Naive thymus-derived CD4-positive, alpha-beta T cell (primary cell): Measurements from ENCODE around the gene FHL3. TPM values are rescaled to one million over a fixed set of nuclear protein-coding genes. Genes with fewer than 3 reads are reported as not detected.

Experiments used
- ATAC-seq: fragments of 150-1000 bp; cut with Tn5 transposase; 2 replicates; pipeline ENCODE4 v1.10.0; 2021; ENCODE audit warnings: mild to moderate bottlenecking, moderate library complexity
- CTCF ChIA-PET: fragments of 350-600 bp; sonication (Branson Sonifier 250); formaldehyde crosslinking; loops from one replicate; lab custom pipeline; 2021; ENCODE audit warnings: antibody characterized with exemption; lab: Charles Lee
- POLR2A ChIA-PET: fragments of 350-600 bp; sonication (Branson Sonifier 250); formaldehyde crosslinking; loops from one replicate; lab custom pipeline; 2021; ENCODE audit warnings: antibody characterized with exemption, inconsistent platforms; lab: Charles Lee
- DNase-seq, 9 donors: peaks; one replicate each; pipeline versions ENCODE4 v3.0.0 to v3.0.0-alpha.2; 2020 to 2022; ENCODE audit warnings: mixed read lengths in 1 of 9
- H3K27ac ChIP-seq: one replicate; pipeline ENCODE4 v1.7.0; 2013; ENCODE audit warnings: mild to moderate bottlenecking, low read depth, low read length, moderate library complexity
- H3K27me3 ChIP-seq, 2 donors: one replicate each; pipeline ENCODE4 v1.7.0; 2013; ENCODE audit warnings: low read length in 2 of 2, mild to moderate bottlenecking in 2 of 2, moderate library complexity in 2 of 2; ENCODE audit not compliant: control insufficient read depth in 2 of 2, insufficient read depth in 2 of 2
- H3K36me3 ChIP-seq, 3 experiments: 1 replicate in 2 of 3; 2 replicates in 1 of 3; pipeline ENCODE4 v1.7.0; 2013; ENCODE audit warnings: low read length in 3 of 3, mild to moderate bottlenecking in 3 of 3, moderate library complexity in 1 of 3; ENCODE audit not compliant: insufficient read depth in 3 of 3, control insufficient read depth in 2 of 3
- H3K4me1 ChIP-seq, 2 donors: one replicate each; pipeline ENCODE4 v1.7.0; 2013; ENCODE audit warnings: low read length in 2 of 2, mild to moderate bottlenecking in 2 of 2, moderate library complexity in 1 of 2; ENCODE audit not compliant: control insufficient read depth in 2 of 2, insufficient read depth in 2 of 2
- H3K4me3 ChIP-seq: 2 replicates; pipeline ENCODE4 v1.7.0; 2013; ENCODE audit warnings: mild to moderate bottlenecking, low read length
- H3K9me3 ChIP-seq, 3 experiments: 1 replicate in 2 of 3; 2 replicates in 1 of 3; pipeline ENCODE4 v1.7.0; 2013; ENCODE audit warnings: low read length in 3 of 3; ENCODE audit not compliant: control insufficient read depth in 2 of 3
- H3K27ac Mint-ChIP-seq, 9 donors: one replicate each; pipeline ENCODE4 v1.8.0; 2020 to 2022; ENCODE audit warnings: mixed read lengths in 9 of 9, mild to moderate bottlenecking in 8 of 9, moderate library complexity in 5 of 9, inconsistent platforms in 2 of 9
- H3K27me3 Mint-ChIP-seq, 5 donors: one replicate each; pipeline ENCODE4 v1.8.0; 2021 to 2022; ENCODE audit warnings: mixed read lengths in 5 of 5, mild to moderate bottlenecking in 1 of 5
- H3K36me3 Mint-ChIP-seq, 5 donors: one replicate each; pipeline ENCODE4 v1.8.0; 2020 to 2022; ENCODE audit warnings: mixed read lengths in 5 of 5, mild to moderate bottlenecking in 3 of 5, inconsistent platforms in 1 of 5
- H3K4me1 Mint-ChIP-seq, 7 donors: one replicate each; pipeline ENCODE4 v1.8.0; 2020 to 2022; ENCODE audit warnings: mixed read lengths in 7 of 7, mild to moderate bottlenecking in 3 of 7, inconsistent platforms in 1 of 7
- H3K4me3 Mint-ChIP-seq, 10 donors: one replicate each; pipeline ENCODE4 v1.8.0; 2020 to 2022; ENCODE audit warnings: mild to moderate bottlenecking in 10 of 10, mixed read lengths in 10 of 10, moderate library complexity in 6 of 10, inconsistent platforms in 2 of 10
- H3K9me3 Mint-ChIP-seq, 11 donors: one replicate each; pipeline ENCODE4 v1.8.0; 2020 to 2022; ENCODE audit warnings: mixed read lengths in 11 of 11, mild to moderate bottlenecking in 4 of 11, inconsistent platforms in 1 of 11, moderate library complexity in 1 of 11
- intact Hi-C, 2 donors: fragments of 100-400 bp; cut with micrococcal nuclease; formaldehyde crosslinking; loops; one replicate each; pipeline ENCODE4 v1.15.1; 2023
- polyA plus RNA-seq, 2 donors: library from polyadenylated mRNA; unstranded; fragments of 300-500 nt; fragmentation: Illumina TruSeq; gene quantifications; one replicate each; pipeline ENCODE4 v1.2.3, GENCODE V29; 2021
- total RNA-seq, 6 experiments: library from RNA in 5 of 6; stranded (reverse) in 5 of 6; gene quantifications; 1 replicate in 5 of 6; 2 replicates in 1 of 6; pipeline ENCODE4 v1.2.3 and lab custom pipeline; 2021 to 2026

FHL3 gene
- total and polyA plus RNA-seq, 7 experiments from 2014 or later: 2.9 to 19.0 (median 8.6) TPM

GRCh38 chr1:38043036-38043747 is 37.9 kb upstream of the FHL3 start:
- Histone ChIP-seq H3K4me3 (no peak overlapping the region), H3K4me1 (peaks cover 9 to 15% of the 10 kb centered on the region in 2 donors), H3K9me3 (no peaks in the 10 kb centered on the region), H3K36me3 (no peaks in the 10 kb centered on the region), H3K27me3 (peaks cover 9 to 15% of the 10 kb centered on the region in 2 donors), H3K27ac (no peak overlapping the region)
- intact Hi-C loops: no loop called here
- H3K9me3 Mint-ChIP-seq: peaks cover 0 to 2% (median 0%) of the 10 kb centered on the region in 11 donors
- peaks cover 0 to 4% (median 0%) of the 10 kb centered on the region in 5 donors for H3K36me3 Mint-ChIP-seq
- ChIA-PET POLR2A (no interaction called here), CTCF (no interaction called here)
- H3K4me3 Mint-ChIP-seq: peak overlapping the region in 7 of 10 donors; percentile 10 to 74 (median 30)
- peaks cover 3 to 16% (median 11%) of the 10 kb centered on the region in 7 donors for H3K4me1 Mint-ChIP-seq
- DNase-seq: no peak
- ATAC-seq: no peak
- no peak overlapping the region for H3K27ac Mint-ChIP-seq
- peaks cover 52 to 58% (median 55%) of the 10 kb centered on the region in 5 donors for H3K27me3 Mint-ChIP-seq

GRCh38 chr1:38041936-38042834 is 36.9 kb upstream of the FHL3 start:
- peaks cover 48 to 57% (median 55%) of the 10 kb centered on the region in 5 donors for H3K27me3 Mint-ChIP-seq
- H3K9me3 Mint-ChIP-seq: peaks cover 0 to 3% (median 0%) of the 10 kb centered on the region in 11 donors
- H3K27ac ChIP-seq: no peak overlapping the region
- no peak overlapping the region for H3K4me3 Mint-ChIP-seq
- no peak overlapping the region for H3K27ac Mint-ChIP-seq
- peaks cover 0 to 16% (median 10%) of the 10 kb centered on the region in 7 donors for H3K4me1 Mint-ChIP-seq
- intact Hi-C loops: no loop called here
- POLR2A ChIA-PET: no interaction called here
- H3K9me3 ChIP-seq: no peaks in the 10 kb centered on the region
- peaks cover 9 to 15% of the 10 kb centered on the region in 2 donors for H3K4me1 ChIP-seq
- H3K36me3 ChIP-seq: no peaks in the 10 kb centered on the region
- no peak for ATAC-seq
- CTCF ChIA-PET: interaction anchor here (0.6 kb wide), 1 partner anchor 30 kb away, joined by 3 read pairs; the partner anchor contains the start of gene UTP11
- no peak for DNase-seq
- H3K27me3 ChIP-seq: peaks cover 9 to 15% of the 10 kb centered on the region in 2 donors
- peaks cover 0 to 4% (median 0%) of the 10 kb centered on the region in 5 donors for H3K36me3 Mint-ChIP-seq
- H3K4me3 ChIP-seq: no peak overlapping the region

- Histone ChIP-seq H3K4me3 (no peak overlapping the region), H3K27ac (no peak overlapping the region), H3K4me1 (peaks cover 5 to 6% of the 10 kb centered on the region in 2 donors), H3K27me3 (peaks cover 9 to 15% of the 10 kb centered on the region in 2 donors), H3K36me3 (no peaks in the 10 kb centered on the region), H3K9me3 (no peaks in the 10 kb centered on the region)
- peaks cover 0 to 4% (median 0%) of the 10 kb centered on the region in 5 donors for H3K36me3 Mint-ChIP-seq
- H3K4me1 Mint-ChIP-seq: peaks cover 0 to 12% (median 7%) of the 10 kb centered on the region in 7 donors
- ChIA-PET CTCF (no interaction called here), POLR2A (interaction anchor here (0.6 kb wide), 1 partner anchor 10 kb away, joined by 3 read pairs; no protein-coding TSS in a partner anchor)
- intact Hi-C loops: no loop called here
- peaks cover 41 to 60% (median 53%) of the 10 kb centered on the region in 5 donors for H3K27me3 Mint-ChIP-seq
- no peak overlapping the region for H3K4me3 Mint-ChIP-seq
- H3K9me3 Mint-ChIP-seq: peaks cover 0 to 3% (median 0%) of the 10 kb centered on the region in 11 donors
- H3K27ac Mint-ChIP-seq: no peak overlapping the region
- no peak for DNase-seq
- ATAC-seq: no peak
These were observed 34.2 kb upstream of the FHL3 start for GRCh38 chr1:38039331-38040088.

- Mint-ChIP-seq H3K9me3 (peaks cover 0 to 3% (median 0%) of the 10 kb centered on the region in 11 donors), H3K27me3 (peaks cover 36 to 53% (median 49%) of the 10 kb centered on the region in 5 donors), H3K27ac (no peak overlapping the region), H3K36me3 (peaks cover 0 to 4% (median 0%) of the 10 kb centered on the region in 5 donors), H3K4me3 (no peak overlapping the region), H3K4me1 (peaks cover 0 to 8% (median under 1%) of the 10 kb centered on the region in 7 donors)
- H3K27ac ChIP-seq: no peak overlapping the region
- ChIA-PET POLR2A (no interaction called here), CTCF (no interaction called here)
- ATAC-seq: no peak
- DNase-seq: no peak
- no peaks in the 10 kb centered on the region for H3K4me1 ChIP-seq
- H3K27me3 ChIP-seq: peaks cover 9 to 11% of the 10 kb centered on the region in 2 donors
- no peaks in the 10 kb centered on the region for H3K9me3 ChIP-seq
- H3K36me3 ChIP-seq: no peaks in the 10 kb centered on the region
- H3K4me3 ChIP-seq: no peak overlapping the region
- intact Hi-C loops: no loop called here
These were observed 33.5 kb upstream of the FHL3 start for GRCh38 chr1:38038861-38039260.

GRCh38 chr1:38037221-38037939 is 32.1 kb upstream of the FHL3 start:
- ChIA-PET CTCF (interaction anchor here (0.6 to 0.9 kb wide), 3 partner anchors 26 to 795 kb away, joined by 3 to 6 read pairs (median 3); no protein-coding TSS in a partner anchor), POLR2A (no interaction called here)
- no peak overlapping the region for H3K4me3 Mint-ChIP-seq
- peaks cover 23 to 38% (median 34%) of the 10 kb centered on the region in 5 donors for H3K27me3 Mint-ChIP-seq
- no peaks in the 10 kb centered on the region for H3K4me1 ChIP-seq
- no peaks in the 10 kb centered on the region for H3K36me3 ChIP-seq
- ATAC-seq (no peak), DNase-seq (no peak)
- no peaks in the 10 kb centered on the region for H3K36me3 Mint-ChIP-seq
- no peaks in the 10 kb centered on the region for H3K27me3 ChIP-seq
- no peaks in the 10 kb centered on the region for H3K9me3 ChIP-seq
- H3K9me3 Mint-ChIP-seq: peaks cover 0 to 3% (median 0%) of the 10 kb centered on the region in 11 donors
- no peak overlapping the region for H3K27ac Mint-ChIP-seq
- intact Hi-C loops: no loop called here
- H3K27ac ChIP-seq: no peak overlapping the region
- H3K4me3 ChIP-seq: no peak overlapping the region
- no peaks in the 10 kb centered on the region for H3K4me1 Mint-ChIP-seq
